22Rv1 (cell line): ENCODE results near the gene FKBP8.

ENCODE experiments used
- ZFX ChIP-seq: fragments of 450-650 bp; IDR thresholded peaks from 2 replicates; pipeline ENCODE4 v1.6.1; 2017; ENCODE audit warnings: antibody characterized with exemption, borderline replicate concordance
- TF ChIP-seq, protein P1 (sequence below): fragments of 450-650 bp; IDR thresholded peaks from 2 replicates; pipeline ENCODE4 v1.5.1; 2017; ENCODE audit warnings: mild to moderate bottlenecking

DNA sequence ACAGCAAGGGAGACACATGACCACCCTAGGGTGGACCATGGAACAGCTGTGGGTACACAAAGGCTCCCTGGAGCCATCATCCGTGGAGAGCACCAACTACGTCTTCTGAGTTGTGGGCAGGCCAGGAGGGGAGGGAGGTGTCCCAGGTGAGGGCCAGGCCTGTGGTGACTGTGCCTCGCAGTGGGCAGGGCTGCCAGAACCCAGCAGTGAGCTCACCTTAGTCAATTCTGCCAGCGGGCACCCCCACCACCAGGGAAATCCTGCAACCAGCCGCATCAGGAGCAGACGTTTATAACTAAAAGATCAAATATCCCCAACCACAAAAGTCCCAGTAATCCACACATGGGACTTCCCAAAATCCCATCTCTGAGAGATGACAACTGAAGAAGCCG lies 41.1 kb downstream of the FKBP8 start:
- TF ChIP-seq, protein P1, sequence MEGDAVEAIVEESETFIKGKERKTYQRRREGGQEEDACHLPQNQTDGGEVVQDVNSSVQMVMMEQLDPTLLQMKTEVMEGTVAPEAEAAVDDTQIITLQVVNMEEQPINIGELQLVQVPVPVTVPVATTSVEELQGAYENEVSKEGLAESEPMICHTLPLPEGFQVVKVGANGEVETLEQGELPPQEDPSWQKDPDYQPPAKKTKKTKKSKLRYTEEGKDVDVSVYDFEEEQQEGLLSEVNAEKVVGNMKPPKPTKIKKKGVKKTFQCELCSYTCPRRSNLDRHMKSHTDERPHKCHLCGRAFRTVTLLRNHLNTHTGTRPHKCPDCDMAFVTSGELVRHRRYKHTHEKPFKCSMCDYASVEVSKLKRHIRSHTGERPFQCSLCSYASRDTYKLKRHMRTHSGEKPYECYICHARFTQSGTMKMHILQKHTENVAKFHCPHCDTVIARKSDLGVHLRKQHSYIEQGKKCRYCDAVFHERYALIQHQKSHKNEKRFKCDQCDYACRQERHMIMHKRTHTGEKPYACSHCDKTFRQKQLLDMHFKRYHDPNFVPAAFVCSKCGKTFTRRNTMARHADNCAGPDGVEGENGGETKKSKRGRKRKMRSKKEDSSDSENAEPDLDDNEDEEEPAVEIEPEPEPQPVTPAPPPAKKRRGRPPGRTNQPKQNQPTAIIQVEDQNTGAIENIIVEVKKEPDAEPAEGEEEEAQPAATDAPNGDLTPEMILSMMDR, result no peak
- no peak for TF ChIP-seq ZFX
